PC-3 (cell line): ENCODE results near the gene HOXC5. TPM values are rescaled to one million over a fixed set of nuclear protein-coding genes. Genes with fewer than 3 reads are reported as not detected.

Source experiments
- ATAC-seq: fragments of 200-7000 bp; cut with Tn5 transposase; 2 replicates; pipeline ENCODE4 v1.9.1; 2020; ENCODE audit warnings: mild to moderate bottlenecking, moderate library complexity
- BruUV-seq: library from RNA; stranded (reverse); fragments of 400-500 nt; replicated peaks from 2 replicates; lab custom pipeline; 2021; lab: Mats Ljungman, UMichigan
- CTCF ChIA-PET: fragments of 300-600 bp; sonication (Branson Sonifier 250); formaldehyde crosslinking; loops from one replicate; lab custom pipeline; 2022; ENCODE audit warnings: antibody characterized with exemption; lab: Charles Lee
- POLR2A ChIA-PET: fragments of 300-600 bp; sonication (Branson Sonifier 250); formaldehyde crosslinking; loops from one replicate; lab custom pipeline; 2022; ENCODE audit warnings: antibody characterized with exemption; ENCODE audit not compliant: unreplicated experiment; lab: Charles Lee
- DNase-seq: peaks from one replicate; pipeline ENCODE4 v3.0.0-alpha.2; 2015
- H2AFZ ChIP-seq: fragments of 300-600 bp; sonication (generic); 2 replicates; pipeline ENCODE4 v1.6.0; 2016; ENCODE audit warnings: antibody characterized with exemption, low read length
- H3F3A ChIP-seq: fragments of 300-600 bp; sonication (generic); one replicate; pipeline ENCODE4 v1.6.0; 2017; ENCODE audit warnings: antibody characterized with exemption, low read length, control low read depth, mild to moderate bottlenecking; ENCODE audit not compliant: unreplicated experiment
- H3K27ac ChIP-seq: fragments of 300-600 bp; sonication (generic); 2 replicates; pipeline ENCODE4 v1.5.1; 2016; ENCODE audit warnings: mild to moderate bottlenecking, low read length
- H3K27me3 ChIP-seq: fragments of 300-600 bp; sonication (generic); 2 replicates; pipeline ENCODE4 v1.6.1; 2016; ENCODE audit warnings: low read length, mixed read lengths
- H3K36me3 ChIP-seq: fragments of 300-600 bp; sonication (generic); 2 replicates; pipeline ENCODE4 v1.6.1; 2016; ENCODE audit warnings: low read depth, mixed run types, low read length, mixed read lengths
- H3K4me1 ChIP-seq: fragments of 300-600 bp; sonication (generic); 2 replicates; pipeline ENCODE4 v1.5.1; 2016; ENCODE audit warnings: low read length; ENCODE audit not compliant: insufficient read depth
- H3K4me2 ChIP-seq: fragments of 300-600 bp; sonication (generic); 2 replicates; pipeline ENCODE4 v1.6.0; 2016; ENCODE audit warnings: low read length
- H3K4me3 ChIP-seq: fragments of 300-600 bp; sonication (generic); 2 replicates; pipeline ENCODE4 v1.5.1; 2016; ENCODE audit warnings: mild to moderate bottlenecking, low read length, mixed read lengths
- H3K79me2 ChIP-seq: fragments of 300-600 bp; sonication (generic); 2 replicates; pipeline ENCODE4 v1.6.1; 2017; ENCODE audit warnings: low read length, mixed read lengths
- H3K9ac ChIP-seq: fragments of 300-600 bp; sonication (generic); 2 replicates; pipeline ENCODE4 v1.6.0; 2016; ENCODE audit warnings: mild to moderate bottlenecking, low read length
- H3K9me2 ChIP-seq: fragments of 300-600 bp; sonication (generic); replicated peaks from 2 replicates; pipeline ENCODE4 v1.6.1; 2016; ENCODE audit warnings: mixed run types, low read length, mixed read lengths
- H3K9me3 ChIP-seq: fragments of 300-600 bp; sonication (generic); 2 replicates; pipeline ENCODE4 v1.6.1; 2016; ENCODE audit warnings: low read length, mixed read lengths
- H4K20me1 ChIP-seq: fragments of 300-600 bp; sonication (generic); 2 replicates; pipeline ENCODE4 v1.6.1; 2016; ENCODE audit warnings: low read length, mixed read lengths
- EZH2 ChIP-seq: fragments of 300-600 bp; sonication (generic); IDR thresholded peaks from one replicate; pipeline ENCODE4 v1.6.1; 2017; ENCODE audit warnings: antibody characterized with exemption, mild to moderate bottlenecking, low read length; ENCODE audit not compliant: unreplicated experiment
- EZH2phosphoT487 ChIP-seq: fragments of 300-600 bp; sonication (generic); IDR thresholded peaks from 2 replicates; pipeline ENCODE4 v1.6.1; 2018; ENCODE audit warnings: mild to moderate bottlenecking, antibody characterized with exemption, low read length, borderline replicate concordance
- intact Hi-C: fragments of 100-400 bp; cut with micrococcal nuclease; formaldehyde crosslinking; loops from 2 replicates; pipeline ENCODE4 v1.9.0; 2023
- total RNA-seq: library from RNA; depleted of rRNA; stranded (reverse); fragments of >200 nt; gene quantifications from 2 replicates; pipeline ENCODE4 v1.2.3, GENCODE V29; 2014
- TF ChIP-seq, protein P1 (sequence below): fragments of 300-600 bp; sonication (generic); conservative IDR thresholded peaks from 2 replicates; pipeline ENCODE4 v1.5.1; 2017; ENCODE audit warnings: antibody characterized with exemption, low read depth, mild to moderate bottlenecking, low read length

Gene HOXC5
- total RNA-seq, 1 experiment from 2014 or later = 0.26 TPM

DNA sequence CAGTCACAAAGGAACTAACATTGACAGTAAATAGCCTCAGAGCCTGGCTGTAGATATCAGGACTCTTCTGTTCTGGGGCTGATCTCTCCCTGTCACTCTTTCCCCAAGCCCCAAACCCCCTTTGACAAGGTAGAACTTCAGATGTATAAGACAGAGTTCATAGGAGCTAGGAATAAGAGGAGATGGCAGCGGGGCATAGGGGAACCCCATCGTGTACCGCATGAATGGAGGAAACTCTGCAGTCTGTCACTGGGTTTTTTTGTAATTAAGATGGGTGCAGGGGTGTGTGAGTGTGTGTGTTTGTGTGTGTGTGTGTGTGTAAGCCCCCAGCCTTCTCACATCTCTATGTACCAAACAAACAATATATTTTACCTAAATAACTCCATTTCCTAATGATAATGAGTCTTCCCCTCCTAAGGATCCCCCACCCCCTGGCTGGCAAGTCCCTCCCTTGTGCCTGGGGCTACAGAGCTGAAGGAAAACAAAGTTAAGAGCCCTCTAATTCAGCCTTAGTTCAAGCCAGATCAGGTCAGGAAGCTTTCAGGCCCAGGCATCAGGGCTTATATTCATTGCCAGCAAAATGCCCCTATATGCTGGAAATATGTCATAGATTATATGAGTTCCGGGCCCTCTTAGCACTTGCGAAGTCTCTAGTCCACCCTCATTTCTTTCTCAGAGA is 11.7 kb downstream of the HOXC5 start:
- BruUV-seq = no TSS peak
- H3K9me3 ChIP-seq = no peaks in the 10 kb centered on the region
- CTCF ChIA-PET = interaction anchor here (0.5 kb wide), 1 partner anchor 17 kb away, joined by 3 read pairs; no protein-coding TSS in a partner anchor
- H3K9ac ChIP-seq = no peak overlapping the region
- H3K4me2 ChIP-seq = no peak overlapping the region
- intact Hi-C loops = no loop called here
- no peaks in the 10 kb centered on the region for H3K9me2 ChIP-seq
- no peaks in the 10 kb centered on the region for H3K4me1 ChIP-seq
- POLR2A ChIA-PET = no interaction called here
- no peaks in the 10 kb centered on the region for H3K79me2 ChIP-seq
- no peaks in the 10 kb centered on the region for H3K36me3 ChIP-seq
- no peaks in the 10 kb centered on the region for H3F3A ChIP-seq
- no peak for TF ChIP-seq EZH2
- TF ChIP-seq, protein P1, sequence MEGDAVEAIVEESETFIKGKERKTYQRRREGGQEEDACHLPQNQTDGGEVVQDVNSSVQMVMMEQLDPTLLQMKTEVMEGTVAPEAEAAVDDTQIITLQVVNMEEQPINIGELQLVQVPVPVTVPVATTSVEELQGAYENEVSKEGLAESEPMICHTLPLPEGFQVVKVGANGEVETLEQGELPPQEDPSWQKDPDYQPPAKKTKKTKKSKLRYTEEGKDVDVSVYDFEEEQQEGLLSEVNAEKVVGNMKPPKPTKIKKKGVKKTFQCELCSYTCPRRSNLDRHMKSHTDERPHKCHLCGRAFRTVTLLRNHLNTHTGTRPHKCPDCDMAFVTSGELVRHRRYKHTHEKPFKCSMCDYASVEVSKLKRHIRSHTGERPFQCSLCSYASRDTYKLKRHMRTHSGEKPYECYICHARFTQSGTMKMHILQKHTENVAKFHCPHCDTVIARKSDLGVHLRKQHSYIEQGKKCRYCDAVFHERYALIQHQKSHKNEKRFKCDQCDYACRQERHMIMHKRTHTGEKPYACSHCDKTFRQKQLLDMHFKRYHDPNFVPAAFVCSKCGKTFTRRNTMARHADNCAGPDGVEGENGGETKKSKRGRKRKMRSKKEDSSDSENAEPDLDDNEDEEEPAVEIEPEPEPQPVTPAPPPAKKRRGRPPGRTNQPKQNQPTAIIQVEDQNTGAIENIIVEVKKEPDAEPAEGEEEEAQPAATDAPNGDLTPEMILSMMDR = no peak
- TF ChIP-seq EZH2phosphoT487 = no peak
- DNase-seq (no peak), ATAC-seq (no peak)
- H4K20me1 ChIP-seq = no peaks in the 10 kb centered on the region
- no peak overlapping the region for H2AFZ ChIP-seq
- H3K27me3 ChIP-seq = no peaks in the 10 kb centered on the region
- no peak overlapping the region for H3K27ac ChIP-seq
- no peak overlapping the region for H3K4me3 ChIP-seq

DNA sequence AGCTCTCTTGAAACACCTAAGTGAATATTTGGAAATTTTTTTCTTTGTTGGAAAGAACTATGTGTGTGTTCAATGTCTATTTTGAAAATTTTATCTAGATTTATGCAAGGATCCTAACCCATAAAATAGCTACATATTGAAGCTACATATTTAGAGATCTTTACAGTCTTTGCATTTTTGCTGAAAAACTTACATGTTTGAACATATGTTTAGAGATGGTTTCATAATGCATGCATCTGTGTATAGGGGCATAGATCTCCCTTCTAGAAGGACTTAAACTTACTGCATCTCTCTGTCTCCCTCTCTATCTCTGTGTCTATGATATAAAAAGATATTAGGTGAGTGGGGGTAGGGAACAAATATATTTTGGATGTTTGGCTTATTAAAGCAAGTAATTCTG is 12.6 kb downstream of the HOXC5 start:
- no peaks in the 10 kb centered on the region for H3K36me3 ChIP-seq
- no peak overlapping the region for H3K4me3 ChIP-seq
- ChIA-PET CTCF (interaction anchor here (0.5 kb wide), 1 partner anchor 18 kb away, joined by 3 read pairs; no protein-coding TSS in a partner anchor), POLR2A (no interaction called here)
- H3F3A ChIP-seq = no peaks in the 10 kb centered on the region
- H3K27me3 ChIP-seq = no peaks in the 10 kb centered on the region
- ATAC-seq = no peak
- H3K4me1 ChIP-seq = no peaks in the 10 kb centered on the region
- H2AFZ ChIP-seq = no peak overlapping the region
- H4K20me1 ChIP-seq = no peaks in the 10 kb centered on the region
- H3K4me2 ChIP-seq = no peak overlapping the region
- TF ChIP-seq EZH2phosphoT487 (no peak), EZH2 (no peak)
- TF ChIP-seq, protein P1 = no peak
- no peaks in the 10 kb centered on the region for H3K79me2 ChIP-seq
- H3K27ac ChIP-seq = no peak overlapping the region
- no TSS peak for BruUV-seq
- DNase-seq = no peak
- no peaks in the 10 kb centered on the region for H3K9me3 ChIP-seq
- H3K9me2 ChIP-seq = no peaks in the 10 kb centered on the region
- H3K9ac ChIP-seq = no peak overlapping the region
- intact Hi-C loops = no loop called here

DNA sequence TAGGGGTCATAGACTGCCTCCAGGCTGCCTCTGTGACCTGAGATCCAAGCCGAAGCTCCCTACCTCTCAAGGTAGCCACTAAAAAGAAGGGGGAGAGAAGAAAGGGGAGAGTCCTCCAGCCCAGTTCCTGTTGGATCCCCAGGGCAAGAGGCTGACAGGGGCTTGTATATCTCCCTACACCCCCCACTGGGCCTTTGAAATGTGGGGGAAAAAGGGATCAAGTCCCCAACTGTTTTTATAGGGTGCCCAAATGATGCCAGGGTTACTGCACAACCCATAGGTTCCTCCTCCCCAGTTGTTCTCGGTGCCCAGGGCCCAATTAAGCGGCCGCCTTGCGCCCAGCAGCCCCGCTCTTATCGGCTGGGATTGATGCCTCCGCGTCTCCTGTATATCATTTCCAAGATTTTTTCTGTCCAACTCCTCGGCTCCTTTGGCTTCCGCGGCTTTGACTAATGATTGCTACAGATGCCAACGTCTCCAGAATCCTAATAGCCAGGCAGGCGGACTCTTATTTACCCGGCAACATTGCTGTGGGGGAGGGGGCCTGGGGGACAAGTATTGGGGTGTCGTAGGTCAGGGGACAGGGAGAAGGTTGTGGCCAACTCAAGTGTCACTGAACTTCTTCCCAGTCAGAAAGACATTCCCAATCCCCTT is 13.1 kb downstream of the HOXC5 start:
- intact Hi-C loops = no loop called here
- Histone ChIP-seq H3K79me2 (no peaks in the 10 kb centered on the region), H4K20me1 (no peaks in the 10 kb centered on the region), H3F3A (no peaks in the 10 kb centered on the region), H2AFZ (no peak overlapping the region), H3K27ac (no peak overlapping the region), H3K27me3 (no peaks in the 10 kb centered on the region), H3K4me2 (no peak overlapping the region), H3K9me2 (no peaks in the 10 kb centered on the region), H3K9ac (no peak overlapping the region), H3K9me3 (no peaks in the 10 kb centered on the region), H3K4me3 (no peak overlapping the region), H3K4me1 (no peaks in the 10 kb centered on the region), H3K36me3 (no peaks in the 10 kb centered on the region)
- BruUV-seq = no TSS peak
- ATAC-seq (no peak), DNase-seq (no peak)
- no peak for TF ChIP-seq EZH2
- TF ChIP-seq EZH2phosphoT487 = no peak
- TF ChIP-seq, protein P1 = no peak
- ChIA-PET POLR2A (no interaction called here), CTCF (no interaction called here)
